Non-pigmented ciliary epithelial cell (primary cell): Measurements from ENCODE around the gene RXFP1.
"Not testable (repeated sequence)": the region's sequence is repeated elsewhere in the genome, so short reads cannot be mapped to it uniquely, and the experiment has no call there.

Source experiments
- DNase-seq: peaks from one replicate; pipeline ENCODE4 v3.0.0-alpha.2; 2010; ENCODE audit warnings: low read depth

Gene RXFP1

DNA sequence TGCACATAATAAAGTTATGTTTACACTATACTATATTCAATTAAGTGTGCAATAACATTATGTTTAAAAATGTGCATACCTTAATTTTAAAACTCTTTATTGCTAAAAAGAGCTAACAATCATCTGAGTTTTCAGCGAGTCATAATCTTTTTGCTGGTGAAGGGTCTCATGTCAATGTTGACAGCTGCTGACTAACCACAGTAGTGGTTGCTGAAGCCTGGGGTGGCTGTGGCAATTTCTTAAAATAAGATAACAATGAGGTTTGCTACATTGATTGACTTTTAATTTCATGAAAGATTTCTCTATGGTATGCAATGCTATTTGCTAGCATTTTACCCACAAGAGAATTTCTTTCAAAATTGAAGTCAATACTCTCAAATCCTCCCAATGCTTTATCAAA is 91.4 kb downstream of the RXFP1 start:
- DNase-seq, result no peak

DNA sequence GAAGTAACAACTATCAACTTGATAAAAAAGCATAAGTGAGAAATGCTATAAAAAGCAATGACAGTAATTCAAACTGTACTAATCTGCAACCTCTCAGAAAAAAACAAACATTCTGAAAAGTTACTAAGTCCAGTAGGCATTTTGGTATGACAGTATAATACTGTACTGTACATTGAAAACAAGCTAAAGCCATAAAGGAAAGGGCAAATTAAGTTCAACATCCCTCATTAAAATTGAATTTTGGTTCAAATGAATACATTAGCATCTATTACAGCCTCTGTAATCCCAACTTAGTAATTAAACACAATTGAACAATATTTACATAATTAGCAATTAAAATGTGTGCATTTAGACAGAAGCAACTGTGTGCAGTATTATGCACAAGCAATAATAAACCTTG is 96.3 kb downstream of the RXFP1 start:
- DNase-seq, result no peak

DNA sequence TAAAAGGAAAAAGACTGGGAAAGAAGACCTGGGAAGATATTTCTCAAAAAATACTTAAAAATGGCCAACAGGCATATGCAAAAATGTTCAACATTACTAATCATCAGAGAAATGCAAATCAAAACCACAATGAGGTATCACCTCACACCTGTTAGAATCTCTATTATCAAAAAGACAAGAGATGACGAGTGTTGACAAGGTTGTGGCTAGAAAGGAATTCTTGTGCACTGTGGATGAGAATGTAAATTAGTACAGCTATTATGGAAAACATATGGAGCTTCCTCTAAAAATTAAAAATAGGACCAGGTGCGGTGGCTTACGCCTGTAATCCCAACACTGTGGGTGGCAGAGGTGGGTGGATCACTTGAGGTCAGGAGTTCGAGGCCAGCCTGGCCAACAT is 100.0 kb downstream of the RXFP1 start:
- DNase-seq, result no peak

DNA sequence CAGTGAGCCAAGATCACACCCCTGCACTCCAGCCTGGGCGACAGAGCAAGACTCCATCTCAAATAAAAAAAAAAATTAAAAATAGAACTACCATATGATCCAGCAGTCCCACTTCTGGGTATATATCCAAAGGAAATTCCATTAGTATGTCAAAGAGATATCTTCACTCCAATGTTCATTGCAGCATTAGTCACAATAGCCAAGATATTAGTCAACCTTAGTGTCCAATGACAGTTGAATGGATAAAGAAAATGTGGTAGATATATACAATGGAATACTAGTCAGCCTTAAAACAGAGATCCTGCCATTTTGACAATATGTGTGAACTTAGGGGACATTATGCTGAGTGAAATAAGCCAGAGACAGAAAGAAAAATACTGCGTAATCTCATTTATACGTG is 100.6 kb downstream of the RXFP1 start:
- no peak for DNase-seq

DNA sequence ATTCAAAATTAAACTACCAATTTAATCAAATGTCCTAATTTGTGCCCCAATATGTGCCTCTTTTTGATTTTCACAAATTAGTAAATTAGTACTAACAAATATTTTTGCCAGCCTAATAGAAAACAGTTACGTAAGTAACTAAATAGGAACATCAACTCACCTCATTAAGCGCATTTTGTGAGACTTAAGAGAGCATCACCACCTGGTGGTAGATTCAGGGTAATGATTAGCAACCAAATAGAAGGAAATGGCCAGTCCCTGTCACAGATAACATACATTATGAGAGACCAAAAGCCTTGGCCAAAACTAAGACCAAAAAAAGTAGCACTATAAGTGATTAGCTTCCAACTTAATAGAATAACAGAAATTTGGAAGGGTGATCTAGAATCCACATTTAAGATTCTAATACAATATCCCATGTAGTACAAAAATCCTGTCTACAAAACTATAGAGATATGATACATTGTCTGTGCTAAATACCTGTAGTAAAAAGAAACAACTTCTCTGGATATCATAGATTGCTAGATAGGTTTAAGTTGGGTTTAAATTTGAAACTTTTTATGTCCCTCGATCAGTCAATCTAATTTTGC is 103.3 kb downstream of the RXFP1 start:
- peak; percentile 30 for DNase-seq

DNA sequence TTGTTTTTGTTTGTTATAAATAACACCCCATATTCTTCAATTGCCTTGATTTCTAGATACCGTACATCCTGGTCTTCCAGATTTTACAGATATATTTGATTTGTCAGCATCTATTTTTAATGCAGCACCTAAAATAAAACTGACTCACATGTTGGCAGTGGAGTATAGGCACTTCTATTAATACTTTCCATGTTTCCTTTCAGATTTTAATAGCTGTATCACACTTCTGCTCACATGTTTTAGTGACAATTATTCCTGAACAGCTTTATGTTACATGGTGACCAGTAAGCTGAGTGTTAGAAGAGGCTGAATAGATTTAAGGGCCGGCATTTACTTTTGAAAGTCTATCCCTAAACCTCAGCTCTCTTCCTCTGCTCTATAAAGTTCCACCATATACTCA is 103.9 kb downstream of the RXFP1 start:
- DNase-seq, result no peak

DNA sequence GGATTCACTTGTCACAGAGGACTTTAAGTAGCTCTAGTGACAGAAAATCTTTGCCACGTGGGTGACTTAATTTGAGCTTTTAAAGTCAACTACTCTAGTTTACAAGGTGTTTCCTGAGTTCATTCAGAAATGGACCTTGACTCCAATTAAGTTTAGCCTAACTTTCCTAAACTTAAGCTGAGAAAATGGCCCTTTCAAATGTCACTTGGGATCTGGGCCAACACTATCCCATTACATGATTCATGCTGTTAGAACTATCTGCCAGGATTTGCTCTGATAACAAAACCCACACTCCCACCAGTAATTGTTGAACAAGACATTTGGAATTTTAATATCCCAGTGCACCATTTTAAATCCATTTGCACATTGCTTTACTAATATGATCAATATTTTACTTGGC is 109.2 kb downstream of the RXFP1 start:
- DNase-seq, result peak; percentile 43

DNA sequence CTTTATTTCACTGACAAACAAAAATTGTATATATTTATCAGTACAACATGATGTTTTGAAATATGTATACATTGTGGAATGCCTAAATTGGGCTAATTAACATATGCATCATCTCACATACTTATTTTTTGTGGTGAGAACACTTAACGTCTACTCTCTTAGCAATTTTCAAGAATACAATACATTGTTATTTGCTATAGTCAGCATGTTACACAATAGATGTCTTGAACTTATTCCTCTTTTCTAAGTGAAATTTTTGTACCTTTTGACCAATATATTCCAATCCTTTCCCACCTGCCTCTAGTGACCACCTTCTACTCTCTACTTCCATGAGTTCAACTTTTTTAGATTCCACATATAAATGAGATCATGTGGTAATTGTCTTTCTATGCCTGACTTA is 114.9 kb downstream of the RXFP1 start:
- DNase-seq, result no peak

DNA sequence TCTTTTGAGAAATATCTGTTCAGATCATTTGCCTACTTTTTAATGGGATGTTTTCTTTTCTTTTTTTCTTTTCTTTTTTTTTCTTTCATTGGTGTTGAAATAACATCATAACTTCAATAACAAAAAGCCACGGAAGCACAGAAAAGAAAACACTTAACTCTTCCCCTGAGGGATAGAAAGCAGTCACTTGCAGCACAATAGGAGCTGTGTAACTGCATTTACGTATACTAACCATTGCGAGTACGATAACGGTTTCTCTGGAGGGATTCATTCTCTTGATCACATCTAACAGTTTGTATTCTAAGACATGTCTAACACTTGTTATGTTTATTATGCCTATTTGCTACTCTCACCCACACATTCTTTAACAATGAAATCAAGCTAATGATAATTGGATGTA is 122.7 kb downstream of the RXFP1 start:
- DNase-seq, result no peak

DNA sequence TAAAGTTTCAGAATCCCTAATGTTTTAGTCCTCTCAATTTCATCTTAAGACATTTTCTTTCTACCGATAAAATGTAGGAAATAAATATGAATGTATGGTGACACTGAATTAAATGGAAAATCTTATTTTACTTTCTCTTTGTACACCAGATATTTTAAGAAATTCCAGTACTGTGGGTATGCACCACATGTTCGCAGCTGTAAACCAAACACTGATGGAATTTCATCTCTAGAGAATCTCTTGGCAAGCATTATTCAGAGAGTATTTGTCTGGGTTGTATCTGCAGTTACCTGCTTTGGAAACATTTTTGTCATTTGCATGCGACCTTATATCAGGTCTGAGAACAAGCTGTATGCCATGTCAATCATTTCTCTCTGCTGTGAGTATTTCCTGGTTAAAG is 123.1 kb downstream of the RXFP1 start:
- no peak for DNase-seq

DNA sequence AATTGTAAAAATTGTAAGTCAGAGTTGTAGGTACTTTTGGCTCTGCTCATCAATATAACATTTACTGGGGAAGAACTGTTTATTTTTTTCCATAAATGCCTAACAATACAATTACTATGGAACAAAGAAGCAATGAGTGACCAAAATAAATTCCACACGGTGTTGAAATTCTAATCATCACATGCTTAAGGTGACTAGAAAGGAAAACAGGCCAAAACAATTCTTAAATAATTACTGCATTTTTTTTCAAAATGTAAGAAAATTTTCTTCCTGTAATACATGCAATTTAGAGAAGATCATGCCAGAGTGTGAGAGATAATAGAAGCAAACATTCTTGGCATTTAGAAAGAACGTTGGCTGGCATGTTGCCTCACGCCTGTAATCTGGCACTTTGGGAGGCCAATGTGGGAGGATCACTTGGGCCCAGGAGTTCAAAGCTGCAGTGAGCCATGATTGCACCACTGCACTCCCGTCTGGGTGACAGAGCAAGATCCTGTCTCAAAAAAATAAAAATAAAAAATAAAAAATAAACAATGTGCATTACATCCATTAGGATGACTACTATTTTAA is 127.5 kb downstream of the RXFP1 start:
- no peak for DNase-seq

DNA sequence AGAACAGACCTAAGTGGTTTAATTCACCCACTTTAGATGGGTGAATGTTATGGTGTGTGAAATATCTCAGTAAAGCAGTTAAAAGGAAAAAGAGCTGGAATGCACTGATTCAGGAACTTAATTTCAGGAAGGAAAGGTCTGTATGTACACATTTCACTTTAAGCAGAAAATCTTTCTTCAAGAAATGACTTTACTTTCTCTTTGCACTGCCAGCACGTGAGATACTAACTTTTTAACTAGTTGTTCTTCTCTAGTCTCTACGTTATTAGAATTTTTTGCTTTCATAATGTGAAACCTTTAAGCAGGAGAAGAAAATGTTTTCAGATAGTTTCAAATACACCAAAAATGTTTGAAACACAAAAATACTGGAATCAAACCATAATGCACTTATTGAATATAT is 131.2 kb downstream of the RXFP1 start:
- DNase-seq, result no peak

DNA sequence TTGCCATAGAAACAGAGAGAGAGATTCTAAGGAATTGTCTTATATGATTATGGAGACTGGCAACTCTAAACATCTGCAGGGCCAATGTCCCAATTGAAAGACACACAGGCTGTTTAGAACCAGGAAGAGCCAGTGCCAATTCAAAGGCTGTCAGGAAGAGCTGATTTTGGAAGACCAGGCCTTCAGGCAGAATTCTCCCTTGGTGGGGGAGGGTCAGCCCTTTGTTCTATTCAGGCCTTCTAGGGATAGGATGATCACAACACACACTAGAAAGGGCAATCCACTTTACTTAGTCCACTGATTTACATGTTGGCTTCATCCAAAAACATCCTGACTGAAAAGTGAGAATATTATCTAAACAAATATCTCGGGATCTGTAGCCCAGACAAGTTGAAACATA is 134.8 kb downstream of the RXFP1 start:
- no peak for DNase-seq

DNA sequence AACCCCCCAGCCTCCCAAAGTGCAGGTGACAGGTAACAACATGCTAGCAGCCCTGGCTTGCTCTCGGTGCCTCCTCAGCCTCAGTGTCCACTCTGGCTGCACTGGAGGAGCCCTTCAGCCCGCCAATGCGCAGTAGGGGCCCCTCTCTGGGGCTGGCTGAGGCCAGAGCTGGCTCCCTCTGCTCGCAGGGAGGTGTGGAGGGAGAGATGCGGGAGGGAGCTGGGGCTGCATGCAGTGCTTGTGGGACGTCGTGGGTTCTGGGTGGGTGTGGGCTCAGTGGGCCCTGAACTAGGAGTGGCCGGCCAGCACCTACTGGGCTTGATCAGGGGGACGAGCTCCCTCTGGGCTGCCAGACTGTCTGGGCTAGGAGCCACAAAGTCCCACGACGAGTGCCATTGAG is 135.6 kb downstream of the RXFP1 start:
- DNase-seq, result no peak

DNA sequence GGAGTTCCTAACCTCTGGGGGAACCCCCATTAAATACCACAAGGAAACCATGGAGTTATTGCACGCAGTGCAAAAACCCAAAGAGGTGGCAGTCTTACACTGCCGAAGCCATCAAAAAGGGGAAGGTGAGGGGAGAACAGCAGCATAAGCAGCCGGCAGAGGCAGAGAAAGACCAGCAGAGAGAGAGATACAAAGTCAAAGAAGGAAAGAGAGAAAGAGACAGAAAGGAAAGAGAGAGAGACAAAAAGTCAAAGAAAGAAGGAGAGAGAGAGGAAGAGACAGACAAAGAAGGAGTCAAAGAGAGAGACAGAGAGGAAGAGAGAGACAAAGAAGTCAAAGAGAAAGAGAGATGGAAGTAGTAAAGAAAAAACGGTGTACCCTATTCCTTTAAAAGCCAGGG is 141.6 kb downstream of the RXFP1 start:
- DNase-seq, result not testable (repeated sequence)

DNA sequence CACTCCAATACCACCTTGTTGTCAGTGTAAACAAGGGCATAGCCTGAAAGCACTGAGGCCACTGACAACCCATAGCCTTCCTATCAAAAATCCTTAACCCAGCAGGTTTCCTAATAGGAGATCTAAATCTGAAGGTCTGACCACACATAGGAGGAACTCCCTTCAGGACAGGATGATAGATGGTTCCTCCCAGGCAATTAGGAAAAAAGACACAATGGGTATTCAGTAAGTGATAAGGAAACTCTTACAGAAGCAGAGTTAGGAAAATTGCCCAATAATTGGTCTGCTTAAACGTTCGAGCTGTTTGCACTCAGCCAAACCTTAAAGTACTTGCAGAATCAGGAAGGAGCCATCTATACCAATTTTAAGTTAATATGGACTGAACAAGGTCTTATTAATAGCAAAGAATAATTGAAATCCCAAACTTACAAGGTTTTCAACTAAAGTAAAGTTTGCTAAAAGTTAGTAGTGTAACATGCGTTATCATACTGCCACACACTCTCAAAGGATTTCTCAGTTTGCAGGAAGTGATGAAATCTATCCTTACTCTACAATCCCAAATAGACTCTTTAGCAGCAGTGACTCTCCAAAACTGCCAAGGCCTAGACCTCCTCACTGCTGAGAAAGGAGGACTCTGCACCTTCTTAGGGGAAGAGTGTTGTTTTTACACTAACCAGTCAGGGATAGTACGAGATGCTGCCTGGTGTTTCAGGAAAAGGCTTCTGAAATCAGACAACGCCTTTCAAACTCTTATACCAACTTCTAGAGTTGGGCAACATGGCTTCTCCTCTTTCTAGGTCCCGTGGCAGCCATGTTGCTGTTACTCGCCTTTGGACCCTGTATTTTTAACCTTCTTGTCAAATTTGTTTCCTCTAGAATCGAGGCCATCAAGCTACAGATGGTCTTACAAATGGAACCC is 142.3 kb downstream of the RXFP1 start:
- not testable (repeated sequence) for DNase-seq

DNA sequence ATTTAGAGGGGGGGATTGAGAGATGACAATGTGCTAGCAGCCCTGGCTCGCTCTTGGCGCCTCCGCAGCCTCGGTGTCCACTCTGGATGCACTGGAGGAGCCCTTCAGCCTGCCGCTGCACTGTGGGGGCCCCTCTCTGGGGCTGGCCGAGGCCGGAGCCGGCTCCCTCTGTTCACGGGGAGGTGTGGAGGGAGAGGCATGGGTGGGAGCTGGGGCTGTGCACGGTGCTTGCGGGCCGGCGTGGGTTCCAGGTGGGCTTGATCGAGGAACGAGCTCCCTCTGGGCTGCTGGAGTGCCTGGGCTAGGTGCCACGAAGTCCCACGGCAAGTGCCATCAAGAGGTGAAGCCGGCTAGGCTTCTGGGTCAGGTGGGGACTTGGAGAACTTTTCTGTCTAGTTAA is 143.1 kb downstream of the RXFP1 start:
- no peak for DNase-seq

DNA sequence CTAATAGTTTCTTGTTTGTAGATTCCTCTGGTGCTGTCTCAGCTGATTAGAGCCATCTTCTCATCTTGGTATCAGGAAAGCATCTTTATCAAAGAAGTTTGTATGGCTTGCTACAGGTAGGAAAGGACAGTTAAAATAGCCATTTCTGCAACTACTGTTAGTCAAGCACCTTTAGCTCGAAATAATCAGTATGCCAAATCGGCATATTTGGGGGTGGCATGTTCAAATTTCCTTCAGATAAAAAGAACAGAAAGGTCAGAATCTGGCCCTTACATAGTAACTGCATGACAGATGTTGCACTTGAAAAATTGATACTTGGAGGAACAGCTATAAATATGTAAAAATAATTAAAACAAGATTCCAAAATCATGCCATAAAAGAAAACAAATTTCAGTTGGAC is 145.2 kb downstream of the RXFP1 start:
- DNase-seq, result no peak

DNA sequence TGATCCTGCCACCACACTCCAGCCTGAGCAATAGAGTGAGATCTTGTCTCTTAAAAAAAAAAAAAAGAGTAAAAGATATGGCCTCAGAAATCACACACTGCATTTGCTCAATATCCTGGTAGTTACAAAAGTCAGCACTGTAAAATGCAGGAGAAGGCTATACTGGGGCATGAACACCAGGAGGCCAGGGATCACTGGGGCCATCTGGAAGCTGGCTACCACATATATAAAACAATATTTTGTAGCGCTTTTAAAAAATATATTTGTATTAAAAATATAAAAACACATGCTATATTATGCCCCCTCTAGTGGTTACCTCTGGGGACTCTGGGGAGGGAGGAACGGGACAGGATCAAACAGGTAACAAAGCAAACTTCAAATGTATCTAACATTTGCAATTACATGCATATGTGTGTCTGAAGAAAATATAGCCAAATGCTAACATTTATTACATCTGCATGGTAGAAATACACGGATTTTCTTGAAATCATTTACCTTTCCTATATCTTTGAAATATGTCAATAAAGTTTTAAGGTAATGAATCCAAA is 146.0 kb downstream of the RXFP1 start:
- DNase-seq, result no peak

DNA sequence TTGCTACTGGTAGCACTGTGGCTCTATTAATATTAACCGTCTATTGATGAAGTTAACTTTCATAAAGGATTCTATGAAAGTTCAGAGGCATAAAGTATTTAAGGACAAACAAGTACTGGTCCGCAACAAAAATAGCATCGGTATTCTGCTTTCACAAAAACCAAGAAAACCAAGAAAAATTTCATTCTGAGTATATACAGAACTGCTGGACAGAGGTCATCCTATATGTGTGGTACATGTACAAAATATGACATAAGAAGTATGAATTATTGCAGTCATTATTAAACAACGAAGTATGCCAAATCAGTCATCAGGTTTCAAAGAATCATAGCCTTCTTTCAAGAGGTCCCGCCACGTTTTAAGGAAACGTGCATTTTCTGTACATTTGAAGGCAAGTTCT is 147.6 kb downstream of the RXFP1 start:
- DNase-seq, result no peak

DNA sequence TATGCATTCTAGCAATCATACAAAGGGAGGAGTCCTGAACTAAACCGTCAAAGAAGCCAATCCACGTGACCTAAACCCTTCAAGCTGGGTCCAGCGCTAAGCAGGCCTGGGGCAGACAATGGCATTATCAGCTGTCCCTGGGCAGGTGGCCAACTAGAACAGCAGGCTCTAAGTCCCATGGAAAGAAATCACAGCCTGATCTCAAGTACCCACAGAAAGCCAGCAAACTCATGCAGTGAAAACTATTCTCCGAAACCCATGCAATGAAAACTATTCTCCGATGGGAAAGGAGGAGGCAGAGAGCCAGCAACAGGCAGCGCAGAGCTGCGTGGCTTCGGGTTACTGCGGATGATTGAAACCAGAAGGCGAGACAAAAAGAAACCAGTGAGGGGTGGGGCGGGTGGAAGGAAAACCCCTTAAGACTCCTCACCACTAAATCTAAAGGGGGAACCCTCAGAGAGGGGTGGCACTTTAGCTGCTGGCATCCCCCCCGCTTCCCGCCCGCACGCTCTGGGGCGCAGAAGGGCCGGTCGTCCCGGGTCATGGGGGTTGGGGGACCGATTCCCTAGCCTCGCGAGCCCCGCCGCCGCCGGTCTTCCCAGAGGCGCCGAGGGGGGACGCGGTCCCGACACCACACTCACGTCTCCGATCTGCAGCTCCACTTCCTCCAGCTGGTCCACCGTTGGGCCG is 149.4 kb downstream of the RXFP1 start:
- DNase-seq, result peak; percentile 44

DNA sequence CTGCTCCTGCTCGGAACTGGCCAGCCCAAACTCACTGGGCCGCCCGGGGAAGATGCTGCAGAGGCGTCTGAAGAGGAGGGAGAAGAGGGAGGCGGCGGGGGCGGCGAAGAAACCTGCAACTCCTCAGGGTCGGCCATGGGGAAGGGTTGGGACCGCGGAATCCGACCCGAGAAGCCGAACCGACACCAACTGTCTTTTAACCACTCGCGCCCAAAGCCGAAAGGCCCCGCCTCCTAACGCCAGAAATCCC is 149.9 kb downstream of the RXFP1 start, which contains the start of gene C4orf46:
Gene C4orf46 (minus strand): TSS at position 223 of the 250 bp plus-strand sequence. CDS start 86 bp downstream, at position 137.
- no peak for DNase-seq
